Cerebellar nuclear complex (tissue), 1 donor: ENCODE data around the gene PIWIL4.

Experiments
- DNase-seq, 2 experiments: peaks; one replicate each; lab custom pipeline; 2025; lab: John Stamatoyannopoulos, UW

Gene PIWIL4

DNA sequence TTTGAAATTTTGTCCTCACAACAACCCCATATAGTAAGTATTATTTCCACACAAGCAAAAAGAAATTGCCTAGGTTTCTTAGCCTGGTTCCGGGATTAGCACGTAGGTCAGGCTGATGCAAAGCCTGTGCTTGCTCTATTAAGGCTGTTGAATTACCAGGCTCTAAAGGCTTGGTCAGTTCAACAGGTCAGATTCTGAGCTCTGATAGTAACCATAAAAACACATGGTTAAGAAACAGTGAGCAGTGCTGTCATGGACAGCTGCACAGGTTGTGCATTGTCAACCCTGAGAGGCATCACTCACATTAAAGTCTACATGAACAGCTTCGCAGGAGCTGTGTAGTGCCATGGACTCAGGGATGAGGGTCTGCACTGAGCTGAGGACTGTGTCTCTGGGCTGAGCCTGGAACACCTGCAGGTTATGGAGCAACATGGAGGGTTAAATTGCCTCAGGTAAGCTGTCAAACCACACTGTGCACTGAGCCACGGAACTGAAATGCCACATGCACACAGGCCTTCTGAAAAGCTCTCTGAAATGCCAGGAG is 98.0 kb downstream of the PIWIL4 start:
- no peak for DNase-seq

DNA sequence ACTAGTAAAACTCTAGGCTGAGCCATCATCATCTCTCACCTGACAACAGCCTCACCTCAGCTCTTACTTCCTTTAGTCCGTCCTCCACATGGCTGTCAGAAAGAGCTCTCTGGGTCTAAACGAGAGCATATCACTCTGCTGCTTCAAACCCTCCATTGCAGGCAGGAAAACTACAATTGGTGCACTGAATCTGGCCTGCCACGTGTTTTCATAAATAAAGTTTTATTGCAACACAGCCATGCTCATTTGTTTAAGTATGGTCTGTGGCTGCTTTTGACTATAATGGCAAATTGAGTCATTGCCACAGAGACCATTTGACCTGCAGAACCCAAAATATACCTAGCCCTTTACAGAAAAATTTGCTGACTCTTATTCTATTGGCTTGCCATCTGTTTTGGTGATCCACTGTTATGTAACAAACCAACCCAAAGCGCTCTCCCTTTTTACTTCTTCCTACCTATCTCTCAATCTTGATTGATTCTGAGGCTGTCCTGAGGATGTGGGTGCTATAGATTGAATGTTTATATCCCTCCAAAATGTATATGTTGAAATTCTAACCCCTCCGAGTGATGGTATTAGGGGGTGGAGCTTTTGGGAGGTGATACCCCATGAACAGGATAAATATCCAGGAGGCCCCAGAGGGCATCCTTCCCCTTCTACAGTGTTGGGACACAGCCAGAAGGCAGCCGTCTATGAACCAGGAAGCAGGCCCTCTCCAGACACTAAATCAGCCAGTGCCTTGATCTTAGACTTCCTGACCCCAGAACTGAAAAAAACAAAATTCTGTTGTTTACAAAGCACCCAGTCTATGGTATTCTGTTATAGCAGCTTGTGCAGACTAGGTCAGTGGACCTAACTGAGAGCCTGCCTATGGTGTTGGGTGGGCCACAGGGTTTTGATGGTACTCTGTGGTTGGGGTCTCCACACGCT is 99.9 kb downstream of the PIWIL4 start:
- no peak for DNase-seq

DNA sequence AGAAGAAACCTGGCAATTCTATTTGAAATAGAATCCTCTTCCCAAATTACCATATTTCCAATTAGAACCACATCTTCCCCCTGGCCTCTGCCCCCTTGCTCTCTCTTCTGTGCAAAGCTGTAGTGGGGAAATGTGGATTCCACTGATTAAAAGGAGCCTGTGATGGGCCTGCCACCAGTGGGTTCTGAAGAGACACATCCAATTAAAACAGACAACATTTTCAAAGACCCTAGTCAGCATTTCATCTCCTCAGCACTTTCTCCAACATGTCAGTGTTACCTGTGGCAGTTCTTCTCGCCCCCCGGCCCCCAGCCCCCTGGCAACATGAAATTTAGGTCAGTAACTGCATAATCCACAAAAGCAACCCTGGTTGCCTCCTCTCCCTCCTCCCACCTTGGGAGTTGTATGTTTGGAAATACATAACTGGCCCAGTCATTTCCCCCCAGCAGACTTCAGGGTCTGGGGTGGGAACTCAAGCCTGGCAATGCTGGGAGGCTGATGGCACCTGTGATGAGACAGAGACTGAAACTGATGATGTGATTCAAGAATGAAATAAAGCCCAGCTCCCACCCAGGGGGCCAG is 101.1 kb downstream of the PIWIL4 start:
- DNase-seq = no peak

DNA sequence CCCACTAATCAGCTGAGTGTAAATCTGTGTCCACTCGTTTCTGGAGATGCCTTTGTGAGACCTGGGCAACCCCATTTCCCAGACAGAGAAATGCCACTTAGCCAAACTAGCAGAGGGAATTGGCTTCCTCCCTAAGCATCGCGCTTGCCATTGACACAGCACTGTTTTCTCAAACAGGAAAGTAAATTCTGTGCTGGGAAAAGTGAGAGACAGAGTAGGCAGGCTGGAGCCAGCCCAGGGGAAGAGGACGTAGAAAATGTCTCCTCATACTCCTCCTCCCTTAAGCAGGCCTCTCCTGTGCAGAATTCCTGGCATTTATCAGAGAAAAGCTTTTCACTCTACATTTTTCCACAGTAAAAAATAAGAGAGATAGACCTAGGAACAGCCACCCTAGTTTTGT is 101.9 kb downstream of the PIWIL4 start:
- no peak for DNase-seq
